RWPE2 (cell line): ENCODE data around the gene NT5DC4.

Experiments
- ATAC-seq: fragments of 200-7000 bp; cut with Tn5 transposase; 3 replicates; pipeline ENCODE4 v1.9.1; 2021; ENCODE audit warnings: low read depth
- DNase-seq: peaks from one replicate; pipeline ENCODE4 v3.0.0-alpha.2; 2020; ENCODE audit warnings: low spot score
- H3K27ac ChIP-seq: fragments of 450-650 bp; 2 replicates; pipeline ENCODE4 v1.5.1; 2017; ENCODE audit warnings: mild to moderate bottlenecking; ENCODE audit not compliant: poor library complexity, severe bottlenecking
- H3K27me3 ChIP-seq: fragments of 250-450 bp; sonication (Bioruptor Pico); 2 replicates; pipeline ENCODE4 v1.5.1; 2021; ENCODE audit warnings: mild to moderate bottlenecking, moderate library complexity; ENCODE audit not compliant: insufficient read depth, poor library complexity, severe bottlenecking
- H3K36me3 ChIP-seq: fragments of 250-450 bp; sonication (Bioruptor Pico); 2 replicates; pipeline ENCODE4 v1.5.1; 2020; ENCODE audit warnings: low read depth, mild to moderate bottlenecking, moderate library complexity
- H3K4me1 ChIP-seq: fragments of 250-450 bp; sonication (Bioruptor Pico); 2 replicates; pipeline ENCODE4 v1.5.1; 2021; ENCODE audit warnings: mild to moderate bottlenecking, moderate library complexity; ENCODE audit not compliant: insufficient read depth, poor library complexity, severe bottlenecking
- H3K4me3 ChIP-seq: fragments of 250-450 bp; sonication (Bioruptor Pico); 2 replicates; pipeline ENCODE4 v1.5.1; 2021; ENCODE audit warnings: mild to moderate bottlenecking, moderate library complexity; ENCODE audit not compliant: severe bottlenecking
- H3K9me3 ChIP-seq: fragments of 250-450 bp; sonication (Bioruptor Pico); 2 replicates; pipeline ENCODE4 v1.5.1; 2021; ENCODE audit warnings: mild to moderate bottlenecking, moderate library complexity; ENCODE audit not compliant: severe bottlenecking
- TF ChIP-seq, protein P1 (sequence below): fragments of 450-650 bp; IDR thresholded peaks from one replicate; pipeline ENCODE4 v1.5.1; 2017; ENCODE audit warnings: mild to moderate bottlenecking, moderate library complexity; ENCODE audit not compliant: poor library complexity, severe bottlenecking

The NT5DC4 gene

DNA sequence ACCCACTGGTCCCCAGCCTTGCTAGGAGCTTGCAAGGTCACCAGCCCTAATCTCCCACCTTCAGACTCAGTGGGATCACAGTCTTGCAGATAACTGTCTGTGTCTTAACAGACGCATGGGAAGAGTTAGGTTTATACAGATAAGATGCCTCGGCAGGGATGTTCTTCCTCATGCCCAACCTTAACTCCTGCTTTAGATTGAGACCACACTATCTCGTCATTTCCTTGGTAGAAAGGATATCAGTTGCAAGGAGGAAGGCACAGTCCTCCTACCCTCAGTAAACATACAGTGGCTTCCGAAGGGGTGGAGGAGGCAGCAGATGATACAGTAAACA, 7.2 kb downstream of the NT5DC4 start:
- Histone ChIP-seq H3K27ac (no peak overlapping the region), H3K4me3 (no peak overlapping the region), H3K27me3 (no peaks in the 10 kb centered on the region), H3K36me3 (no peaks in the 10 kb centered on the region), H3K9me3 (no peaks in the 10 kb centered on the region), H3K4me1 (peaks cover 7% of the 10 kb centered on the region)
- TF ChIP-seq, protein P1, sequence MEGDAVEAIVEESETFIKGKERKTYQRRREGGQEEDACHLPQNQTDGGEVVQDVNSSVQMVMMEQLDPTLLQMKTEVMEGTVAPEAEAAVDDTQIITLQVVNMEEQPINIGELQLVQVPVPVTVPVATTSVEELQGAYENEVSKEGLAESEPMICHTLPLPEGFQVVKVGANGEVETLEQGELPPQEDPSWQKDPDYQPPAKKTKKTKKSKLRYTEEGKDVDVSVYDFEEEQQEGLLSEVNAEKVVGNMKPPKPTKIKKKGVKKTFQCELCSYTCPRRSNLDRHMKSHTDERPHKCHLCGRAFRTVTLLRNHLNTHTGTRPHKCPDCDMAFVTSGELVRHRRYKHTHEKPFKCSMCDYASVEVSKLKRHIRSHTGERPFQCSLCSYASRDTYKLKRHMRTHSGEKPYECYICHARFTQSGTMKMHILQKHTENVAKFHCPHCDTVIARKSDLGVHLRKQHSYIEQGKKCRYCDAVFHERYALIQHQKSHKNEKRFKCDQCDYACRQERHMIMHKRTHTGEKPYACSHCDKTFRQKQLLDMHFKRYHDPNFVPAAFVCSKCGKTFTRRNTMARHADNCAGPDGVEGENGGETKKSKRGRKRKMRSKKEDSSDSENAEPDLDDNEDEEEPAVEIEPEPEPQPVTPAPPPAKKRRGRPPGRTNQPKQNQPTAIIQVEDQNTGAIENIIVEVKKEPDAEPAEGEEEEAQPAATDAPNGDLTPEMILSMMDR, result no peak
- ATAC-seq (no peak), DNase-seq (no peak)

DNA sequence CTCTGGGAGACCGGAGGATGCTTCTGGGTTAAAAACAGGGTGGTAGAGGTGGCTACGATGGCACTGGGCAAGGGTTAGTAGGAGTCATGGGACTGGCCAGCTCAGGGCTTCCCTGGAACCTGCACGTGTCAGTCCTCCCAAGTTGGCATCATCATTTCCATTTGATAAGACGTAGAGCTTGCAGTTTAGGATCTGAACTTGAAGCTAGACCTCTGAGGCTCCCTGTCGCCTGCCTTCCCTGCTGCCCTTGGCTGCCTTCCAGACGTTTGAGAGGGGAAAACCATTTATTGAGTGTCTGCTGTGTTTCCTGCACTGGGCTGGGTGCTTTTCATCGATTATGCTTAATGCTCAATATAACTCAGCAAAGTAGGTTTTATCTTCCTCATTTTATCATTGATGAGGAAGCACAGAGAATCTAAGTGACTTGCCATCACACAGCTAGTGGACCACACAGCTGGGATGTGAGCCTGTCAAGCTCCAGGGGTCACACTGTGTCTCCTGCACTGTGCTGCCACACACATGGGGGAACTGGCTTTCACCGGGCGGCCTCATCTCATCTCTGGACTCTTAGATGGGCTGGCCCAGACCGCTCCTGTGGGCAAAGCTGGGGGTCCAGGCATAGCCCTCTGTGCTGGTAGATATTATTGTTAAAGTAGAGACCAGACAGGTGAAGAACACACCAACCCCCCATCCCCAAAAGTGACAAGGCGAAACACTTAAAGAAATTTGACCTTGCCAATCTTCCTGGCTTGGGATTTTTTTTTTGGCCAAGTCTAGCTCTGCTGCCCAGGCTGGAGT, 7.8 kb downstream of the NT5DC4 start:
- no peak for ATAC-seq
- H3K4me3 ChIP-seq, result no peak overlapping the region
- TF ChIP-seq, protein P1, result no peak
- no peaks in the 10 kb centered on the region for H3K9me3 ChIP-seq
- no peaks in the 10 kb centered on the region for H3K27me3 ChIP-seq
- no peak for DNase-seq
- H3K4me1 ChIP-seq, result peaks cover 7% of the 10 kb centered on the region
- H3K36me3 ChIP-seq, result no peaks in the 10 kb centered on the region
- H3K27ac ChIP-seq, result no peak overlapping the region

DNA sequence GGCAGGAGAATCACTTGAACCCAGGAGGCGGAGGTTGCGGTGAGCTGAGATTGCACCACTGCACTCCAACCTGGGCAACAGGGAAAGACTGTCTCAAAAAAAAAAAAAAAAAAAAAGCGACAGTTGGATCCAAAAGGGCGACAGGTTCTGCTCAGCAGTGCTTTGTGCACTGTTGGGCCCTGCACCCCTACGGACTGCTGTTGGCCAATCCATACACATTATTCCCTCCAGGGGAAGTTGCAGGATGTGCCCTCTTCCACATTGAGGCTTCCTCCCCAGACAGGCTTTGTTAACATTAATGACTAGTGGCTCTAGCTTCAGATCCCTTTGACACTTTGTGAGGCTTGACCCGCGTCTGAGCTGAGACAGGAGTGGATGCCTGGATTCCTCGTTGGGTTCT, 9.4 kb downstream of the NT5DC4 start:
- H3K4me1 ChIP-seq, result peaks cover 7% of the 10 kb centered on the region
- TF ChIP-seq, protein P1, result no peak
- DNase-seq (no peak), ATAC-seq (no peak)
- no peaks in the 10 kb centered on the region for H3K36me3 ChIP-seq
- H3K9me3 ChIP-seq, result no peaks in the 10 kb centered on the region
- no peak overlapping the region for H3K27ac ChIP-seq
- H3K4me3 ChIP-seq, result no peak overlapping the region
- H3K27me3 ChIP-seq, result no peaks in the 10 kb centered on the region

DNA sequence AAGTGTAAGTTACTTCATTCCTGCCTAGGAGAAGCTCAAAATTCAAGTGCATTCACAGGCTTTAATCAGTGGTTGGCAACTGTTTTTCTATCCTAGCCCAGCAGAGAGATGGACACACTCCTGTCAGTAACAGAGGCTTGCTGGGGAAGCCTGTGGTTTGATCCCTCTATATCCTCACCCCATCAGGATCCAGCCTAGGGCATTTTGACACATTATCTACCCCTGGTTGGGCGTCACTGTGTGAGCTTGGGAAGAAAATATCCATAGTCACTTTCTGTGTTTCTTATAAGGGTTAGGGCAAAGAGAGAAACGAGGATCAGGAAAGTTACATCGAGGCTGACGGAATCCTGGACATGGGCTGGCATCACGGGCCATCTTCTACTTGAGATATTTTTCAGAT, 10.0 kb downstream of the NT5DC4 start:
- DNase-seq (no peak), ATAC-seq (no peak)
- Histone ChIP-seq H3K27ac (no peak overlapping the region), H3K27me3 (no peaks in the 10 kb centered on the region), H3K36me3 (no peaks in the 10 kb centered on the region), H3K9me3 (no peaks in the 10 kb centered on the region), H3K4me3 (no peak overlapping the region), H3K4me1 (peaks cover 7% of the 10 kb centered on the region)
- TF ChIP-seq, protein P1, result no peak

DNA sequence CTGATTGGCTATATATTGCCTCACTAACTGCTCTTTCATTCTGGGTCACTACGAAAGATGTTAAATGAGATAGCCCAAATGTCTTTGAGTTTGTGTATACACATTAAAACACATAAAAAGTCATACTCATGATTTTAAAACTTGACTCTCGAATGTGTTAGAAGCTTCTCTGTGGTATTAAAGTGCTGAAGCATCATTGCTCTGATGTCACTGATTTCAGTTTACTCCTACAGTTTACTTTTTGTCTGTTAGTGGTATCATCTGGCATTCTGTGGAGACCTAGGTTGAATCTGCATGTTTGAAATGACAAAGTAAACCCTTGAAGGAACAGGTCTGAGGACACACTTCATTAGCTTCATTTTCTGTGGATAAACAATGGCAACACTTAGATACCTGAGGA, 10.7 kb downstream of the NT5DC4 start:
- no peak for ATAC-seq
- Histone ChIP-seq H3K4me3 (no peak overlapping the region), H3K9me3 (no peaks in the 10 kb centered on the region), H3K27me3 (no peaks in the 10 kb centered on the region), H3K4me1 (peaks cover 1% of the 10 kb centered on the region), H3K27ac (no peak overlapping the region), H3K36me3 (no peaks in the 10 kb centered on the region)
- TF ChIP-seq, protein P1, result no peak
- DNase-seq, result no peak
